ENCODE data around the gene CHD8. TPM values are rescaled to one million over a fixed set of nuclear protein-coding genes. Genes with fewer than 3 reads are reported as not detected.

CHD8 gene
- total and polyA plus RNA-seq, 10 of the 15 experiments (the other 5 are each of a cell fraction or from before 2014, with no cell fraction given): 20.2 to 79.5 (median 35.5) TPM

GRCh38 chr14:21426692-21427091, 29.2 kb downstream of the CHD8 start:
- no peaks in the 10 kb centered on the region for H3K27me3 ChIP-seq (replicated peaks in 1 of 2; ENCODE audit: control insufficient read depth in 2 of 2, insufficient read depth in 2 of 2, low read length in 1 of 2)
- POLR2A ChIA-PET: no interaction called here
- no peak overlapping the region for H3K27ac ChIP-seq (ENCODE audit: control insufficient read depth, insufficient read depth)
- in situ Hi-C loops (cut with MboI): no loop called here
- ATAC-seq (no peak), DNase-seq (ENCODE audit: low read depth, low spot score) (no peak), FAIRE-seq (no peak)
- H3K4me2 ChIP-seq (ENCODE audit: control insufficient read depth, insufficient read depth): no peak overlapping the region
- no TSS peak for BruUV-seq (replicated peaks)
- 94% methylated on average over 1 of the region's 1 CpG for WGBS (ENCODE audit: insufficient coverage, insufficient replicate concordance, low lambda C conversion rate, missing lambda C conversion rate)
- no peaks in the 10 kb centered on the region for H4K20me1 ChIP-seq (ENCODE audit: control insufficient read depth, insufficient read depth)
- CTCF ChIA-PET: interaction anchor here (1.1 to 1.8 kb wide), 2 partner anchors 24 to 30 kb away, joined by 4 to 6 read pairs; partner anchors contain the start of gene CHD8
- no peak overlapping the region for H3K9ac ChIP-seq (ENCODE audit: control insufficient read depth, insufficient read depth, low read length)
- H3K4me3 ChIP-seq: no peak overlapping the region
- SMC1A ChIA-PET (ENCODE audit: uncharacterized antibody, unreplicated experiment): interaction anchor here (0.8 to 2.5 kb wide), 3 partner anchors 12 to 161 kb away, joined by 3 to 7 read pairs (median 4); no protein-coding TSS in a partner anchor
- peaks cover 34 to 65% of the 10 kb centered on the region in 2 experiments for H3K36me3 ChIP-seq (ENCODE audit: control insufficient read depth in 2 of 2, insufficient read depth in 2 of 2, low read length in 1 of 2)
- H3K9me3 ChIP-seq (replicated peaks; ENCODE audit: control insufficient read depth, insufficient read depth, low read length): no peaks in the 10 kb centered on the region
- no peak overlapping the region for H2AFZ ChIP-seq (ENCODE audit: control insufficient read depth, low read depth, low read length)
- intact Hi-C loops (cut with micrococcal nuclease; ENCODE audit: unreplicated experiment): no loop called here
- RAD21 ChIA-PET (ENCODE audit: unreplicated experiment): interaction anchor here (0.9 to 1.3 kb wide), 2 partner anchors 10 to 42 kb away, joined by 3 read pairs; no protein-coding TSS in a partner anchor
- no peak for TF ChIP-seq ZSCAN29 (IDR thresholded peaks at IDR 0.05)
- TF ChIP-seq FOXK2 (IDR thresholded peaks at IDR 0.05): no peak
- no peak for TF ChIP-seq ZNF622 (IDR thresholded peaks at IDR 0.05)
- TF ChIP-seq YY1 (IDR thresholded peaks at IDR 0.05; ENCODE audit: low read depth, low read length): no peak
- TF ChIP-seq FOXM1 (IDR thresholded peaks at IDR 0.05; ENCODE audit: low read depth, low read length): no peak
- TF ChIP-seq NFXL1 (IDR thresholded peaks at IDR 0.05; ENCODE audit: borderline replicate concordance): no peak
- TF ChIP-seq SUZ12 (IDR thresholded peaks at IDR 0.05; ENCODE audit: unreplicated experiment): no peak
- no peak for TF ChIP-seq SIX5 (IDR thresholded peaks at IDR 0.05; ENCODE audit: low read depth, low read length, severe bottlenecking)
- TF ChIP-seq PBX3 (IDR thresholded peaks at IDR 0.05; ENCODE audit: insufficient replicate concordance, low read depth, low read length): no peak
- no peak for TF ChIP-seq HDAC2 (IDR thresholded peaks at IDR 0.05)
- no peak for TF ChIP-seq NR2C2 (IDR thresholded peaks at IDR 0.05; ENCODE audit: borderline replicate concordance, control insufficient read depth, insufficient read length, low read depth)
- no peak for TF ChIP-seq SMC3 (IDR thresholded peaks at IDR 0.05; ENCODE audit: borderline replicate concordance, low read length)
- no peak for TF ChIP-seq JUND (IDR thresholded peaks at IDR 0.05; ENCODE audit: low read depth, low read length)
- no peak for TF ChIP-seq KAT2A (conservative IDR thresholded peaks at IDR 0.05; ENCODE audit: control insufficient read depth, low read depth, low read length)
- no peak for TF ChIP-seq HSF1 (IDR thresholded peaks at IDR 0.05; ENCODE audit: low read depth, low read length)
- no peak for TF ChIP-seq POLR2AphosphoS2 (IDR thresholded peaks at IDR 0.05; ENCODE audit: low read depth, low read length)
- no peaks in the 10 kb centered on the region for H3K4me1 ChIP-seq (ENCODE audit: control insufficient read depth, insufficient read depth, low read length)
- peaks cover 2% of the 10 kb centered on the region for H3K79me2 ChIP-seq (ENCODE audit: control insufficient read depth, insufficient read depth, low read length)

Data from GM12878 (cell line).